Astrocyte of the spinal cord (primary cell): ENCODE results near the gene NEK6.

Experiments
- DNase-seq: peaks from one replicate; pipeline ENCODE4 v3.0.0; 2011; ENCODE audit warnings: low read depth, low spot score
- H3K4me3 ChIP-seq: 2 replicates; pipeline ENCODE4 v1.5.1; 2011; ENCODE audit warnings: low read depth, mild to moderate bottlenecking, low read length, moderate library complexity
- in situ Hi-C: cut with HindIII; loops from 2 replicates; pipeline ENCODE4 v1.10.0; 2017; ENCODE audit warnings: low sequenced_read_pairs
- TF ChIP-seq, protein P1 (sequence below): IDR thresholded peaks from 2 replicates; pipeline ENCODE4 v1.5.1; 2012; ENCODE audit warnings: low read depth, mild to moderate bottlenecking, low read length, inconsistent platforms

Gene NEK6

DNA sequence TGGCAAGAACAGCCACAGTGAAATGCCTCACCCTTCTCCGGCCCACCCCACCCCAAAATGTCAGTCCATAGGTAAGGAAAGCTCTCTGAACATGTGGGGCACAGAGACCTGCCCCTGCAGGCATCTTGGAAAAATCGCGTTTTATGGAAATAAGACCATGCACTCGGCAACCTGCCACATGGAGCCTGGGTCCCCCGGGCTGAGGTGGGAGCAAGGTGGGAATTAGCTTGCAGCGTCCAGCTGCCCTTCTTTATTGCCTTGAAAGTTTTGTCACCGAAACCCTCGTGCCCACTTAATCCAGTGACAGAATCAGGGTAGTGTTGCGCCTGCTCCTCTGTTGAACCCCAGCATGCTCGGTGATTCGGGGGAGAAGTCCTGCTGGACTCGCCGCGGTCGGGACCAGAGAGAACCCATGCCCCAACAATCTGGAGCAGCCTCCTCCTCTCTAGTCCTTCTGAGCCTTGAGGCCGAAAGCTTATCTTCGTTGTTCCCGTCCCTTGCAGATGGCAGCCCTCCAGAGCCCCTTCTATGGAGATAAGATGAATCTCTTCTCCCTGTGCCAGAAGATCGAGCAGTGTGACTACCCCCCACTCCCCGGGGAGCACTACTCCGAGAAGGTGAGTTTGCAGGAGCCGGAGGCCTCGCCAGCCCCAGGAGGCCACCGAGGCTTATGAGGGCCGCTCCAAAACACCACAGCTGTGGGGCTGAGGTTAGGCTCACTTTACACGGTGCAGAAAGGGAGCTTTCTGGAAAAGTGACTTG lies 89.6 kb downstream of the NEK6 start:
- no peak for DNase-seq
- TF ChIP-seq, protein P1, sequence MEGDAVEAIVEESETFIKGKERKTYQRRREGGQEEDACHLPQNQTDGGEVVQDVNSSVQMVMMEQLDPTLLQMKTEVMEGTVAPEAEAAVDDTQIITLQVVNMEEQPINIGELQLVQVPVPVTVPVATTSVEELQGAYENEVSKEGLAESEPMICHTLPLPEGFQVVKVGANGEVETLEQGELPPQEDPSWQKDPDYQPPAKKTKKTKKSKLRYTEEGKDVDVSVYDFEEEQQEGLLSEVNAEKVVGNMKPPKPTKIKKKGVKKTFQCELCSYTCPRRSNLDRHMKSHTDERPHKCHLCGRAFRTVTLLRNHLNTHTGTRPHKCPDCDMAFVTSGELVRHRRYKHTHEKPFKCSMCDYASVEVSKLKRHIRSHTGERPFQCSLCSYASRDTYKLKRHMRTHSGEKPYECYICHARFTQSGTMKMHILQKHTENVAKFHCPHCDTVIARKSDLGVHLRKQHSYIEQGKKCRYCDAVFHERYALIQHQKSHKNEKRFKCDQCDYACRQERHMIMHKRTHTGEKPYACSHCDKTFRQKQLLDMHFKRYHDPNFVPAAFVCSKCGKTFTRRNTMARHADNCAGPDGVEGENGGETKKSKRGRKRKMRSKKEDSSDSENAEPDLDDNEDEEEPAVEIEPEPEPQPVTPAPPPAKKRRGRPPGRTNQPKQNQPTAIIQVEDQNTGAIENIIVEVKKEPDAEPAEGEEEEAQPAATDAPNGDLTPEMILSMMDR, result no peak
- no peak overlapping the region for H3K4me3 ChIP-seq
- in situ Hi-C loops, result no loop called here

GRCh38 chr9:124347968-124348358 lies 90.2 kb downstream of the NEK6 start:
- DNase-seq, result no peak
- in situ Hi-C loops, result no loop called here

GRCh38 chr9:124348363-124348762 lies 90.6 kb downstream of the NEK6 start:
- H3K4me3 ChIP-seq, result no peak overlapping the region
- TF ChIP-seq, protein P1, result no peak
- in situ Hi-C loops, result no loop called here
- no peak for DNase-seq

More at GRCh38 chr9:124347968-124348358, 90.2 kb downstream of the NEK6 start:
- TF ChIP-seq, protein P1, result no peak
- H3K4me3 ChIP-seq, result no peak overlapping the region

GRCh38 chr9:124348831-124349230 lies 91.1 kb downstream of the NEK6 start:
- DNase-seq, result no peak
- H3K4me3 ChIP-seq, result no peak overlapping the region
- TF ChIP-seq, protein P1, result no peak
- in situ Hi-C loops, result no loop called here

- in situ Hi-C loops, result no loop called here
- TF ChIP-seq, protein P1, result no peak
- H3K4me3 ChIP-seq, result no peak overlapping the region
- DNase-seq, result no peak
Observed at GRCh38 chr9:124349267-124349666, 91.5 kb downstream of the NEK6 start.

DNA sequence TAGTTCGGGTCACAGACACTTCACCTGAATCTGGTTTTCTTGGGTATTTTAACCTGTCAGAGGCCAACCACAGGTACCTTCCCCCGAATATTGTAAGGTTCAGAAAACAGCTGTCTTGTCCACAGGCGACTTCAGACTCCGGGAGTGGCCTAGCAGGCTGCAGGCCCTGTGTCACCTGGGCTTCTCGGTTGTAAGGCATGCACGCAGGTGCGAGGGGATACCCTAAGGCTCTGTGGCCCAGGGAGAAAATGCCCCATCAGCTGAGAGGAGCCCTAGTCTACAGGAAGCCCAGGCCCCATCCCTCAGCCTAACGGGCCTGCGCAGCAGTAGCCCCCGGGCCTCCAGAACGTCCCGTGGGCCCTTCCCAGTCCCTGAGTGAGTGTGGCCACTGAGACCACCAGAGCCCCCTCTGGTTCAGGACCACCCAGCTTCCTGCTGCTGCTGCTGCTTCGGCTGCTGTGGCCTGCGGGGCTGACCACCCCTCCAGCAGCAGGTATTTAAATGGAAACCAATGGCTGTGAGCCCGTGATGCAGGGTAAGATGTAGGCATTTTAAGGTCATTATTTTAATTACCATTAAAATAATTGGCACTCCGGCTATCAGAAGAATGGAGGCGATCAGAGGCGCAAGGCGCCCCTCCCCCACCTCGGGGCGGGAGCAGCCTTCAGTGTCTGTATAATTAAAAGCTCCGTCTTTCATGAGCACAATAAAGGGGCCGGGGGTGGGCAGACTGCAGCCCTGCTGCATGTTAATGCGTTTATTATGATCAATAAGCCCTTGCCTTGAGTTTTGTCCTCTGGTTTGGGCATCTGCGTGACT lies 92.1 kb downstream of the NEK6 start:
- no peak overlapping the region for H3K4me3 ChIP-seq
- TF ChIP-seq, protein P1, result no peak
- no peak for DNase-seq
- in situ Hi-C loops, result no loop called here
